ENCODE measurements around the gene RYR2. TPM values are rescaled to one million over a fixed set of nuclear protein-coding genes. Genes with fewer than 3 reads are reported as not detected.

Gene RYR2
- total and polyA plus RNA-seq, 8 donors, result 0.25 to 33.5 (median 2.5) TPM

DNA sequence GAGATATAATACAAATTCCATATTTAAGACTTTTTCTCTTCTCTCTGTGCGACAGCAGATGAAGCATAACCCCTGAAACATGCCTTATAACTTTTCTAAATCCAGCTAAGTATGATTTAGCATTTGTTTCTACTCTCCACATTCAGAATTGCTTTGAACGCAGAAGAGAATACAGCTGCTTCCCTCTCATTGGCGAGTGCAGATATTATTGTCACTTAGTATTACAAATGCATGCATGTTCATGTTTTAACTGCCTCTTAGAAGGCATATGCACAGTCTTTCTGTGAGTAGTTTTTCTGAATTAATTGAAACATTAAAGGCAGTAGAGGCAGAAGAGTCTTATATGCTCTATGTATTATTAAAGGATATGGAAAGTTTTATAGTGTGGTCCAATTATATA is 631.6 kb downstream of the RYR2 start:
- 79 to 82% (median 81%) methylated on average over 3 of the region's 3 CpGs for WGBS, 5 donors

DNA sequence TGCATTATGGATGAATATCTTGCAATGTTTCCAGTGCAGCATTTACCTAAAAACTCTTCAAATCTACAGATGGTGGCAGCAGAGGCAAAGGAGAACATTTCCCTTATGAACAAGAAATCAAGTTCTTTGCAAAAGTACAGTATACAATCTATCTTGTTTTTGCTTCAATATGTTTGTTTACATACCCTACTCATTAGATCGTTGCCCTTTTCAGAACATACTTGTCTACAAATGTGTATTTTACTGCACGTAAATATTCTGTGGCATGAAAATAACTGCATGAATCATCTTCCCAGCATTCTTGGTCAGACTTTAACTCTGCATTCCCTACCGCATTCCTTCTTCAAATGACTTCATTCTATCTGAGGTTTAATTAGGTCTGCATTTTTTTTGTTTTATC is 636.0 kb downstream of the RYR2 start:
- intact Hi-C loops (cut with DNase I; ENCODE audit: low total_unique reads), result no loop called here
- Histone ChIP-seq H3K9me3 (no peaks in the 10 kb centered on the region), H3K36me3 (no peaks in the 10 kb centered on the region), H3K4me1 (peaks cover 0 to 6% (median 0%) of the 10 kb centered on the region in 4 donors), H3K27me3 (no peaks in the 10 kb centered on the region), H3K27ac (no peak overlapping the region), H3K4me3 (no peak overlapping the region)
- DNase-seq, result peak in 1 of 2 donors; percentile 65
- 28 to 36% (median 31%) methylated on average over 3 of the region's 3 CpGs for WGBS, 5 donors
- TF ChIP-seq EP300 (IDR thresholded peaks at IDR 0.05) (no peak), CTCF (IDR thresholded peaks at IDR 0.05) (peak in 1 of 7 experiments; percentile 20)

More for the DNA sequence above, 631.6 kb downstream of the RYR2 start:
- Histone ChIP-seq H3K4me3 (no peak overlapping the region), H3K36me3 (no peaks in the 10 kb centered on the region), H3K9me3 (no peaks in the 10 kb centered on the region), H3K27ac (no peak overlapping the region), H3K4me1 (peaks cover 0 to 6% (median 0%) of the 10 kb centered on the region in 4 donors), H3K27me3 (no peaks in the 10 kb centered on the region)
- DNase-seq, result no peak
- intact Hi-C loops (cut with DNase I; ENCODE audit: low total_unique reads), result no loop called here
- TF ChIP-seq CTCF (IDR thresholded peaks at IDR 0.05), result no peak
- no peak for TF ChIP-seq POLR2AphosphoS5 (IDR thresholded peaks at IDR 0.05)
- no peak for TF ChIP-seq EP300 (IDR thresholded peaks at IDR 0.05)
- TF ChIP-seq POLR2A (IDR thresholded peaks at IDR 0.05), result no peak

GRCh38 chr1:237679687-237680086 is 637.7 kb downstream of the RYR2 start:
- Histone ChIP-seq H3K36me3 (no peaks in the 10 kb centered on the region), H3K4me3 (no peak overlapping the region), H3K4me1 (peaks cover 0 to 6% (median 0%) of the 10 kb centered on the region in 4 donors), H3K27ac (no peak overlapping the region), H3K27me3 (no peaks in the 10 kb centered on the region), H3K9me3 (no peaks in the 10 kb centered on the region)
- intact Hi-C loops (cut with DNase I; ENCODE audit: low total_unique reads), result no loop called here
- TF ChIP-seq POLR2A (IDR thresholded peaks at IDR 0.05), result no peak
- TF ChIP-seq CTCF (IDR thresholded peaks at IDR 0.05), result no peak
- no peak for TF ChIP-seq POLR2AphosphoS5 (IDR thresholded peaks at IDR 0.05)
- TF ChIP-seq EP300 (IDR thresholded peaks at IDR 0.05), result no peak
- DNase-seq, result no peak
- WGBS, 5 donors, result 78 to 90% (median 89%) methylated on average over 6 of the region's 6 CpGs

DNA sequence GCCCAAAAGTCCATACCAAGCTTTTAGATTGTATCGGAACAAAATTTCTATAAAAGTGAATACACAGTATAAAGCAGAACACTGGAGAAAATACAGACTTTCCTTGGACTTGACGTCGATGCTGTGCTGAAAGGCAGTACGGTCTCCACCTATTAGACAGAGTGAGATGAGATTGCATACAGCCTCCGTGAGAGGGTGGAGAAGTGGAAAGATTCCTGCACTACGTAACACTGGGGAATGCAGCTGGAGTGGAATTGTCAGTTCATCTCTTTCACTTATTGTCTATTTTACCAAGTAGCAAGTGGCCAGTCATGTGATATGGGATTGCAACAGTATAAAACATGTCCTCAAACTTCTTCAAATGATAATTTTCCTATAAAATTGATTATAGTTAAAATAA is 639.2 kb downstream of the RYR2 start:
- Histone ChIP-seq H3K9me3 (no peaks in the 10 kb centered on the region), H3K27me3 (no peaks in the 10 kb centered on the region), H3K27ac (no peak overlapping the region), H3K36me3 (no peaks in the 10 kb centered on the region), H3K4me3 (no peak overlapping the region), H3K4me1 (peaks cover 0 to 6% (median 0%) of the 10 kb centered on the region in 4 donors)
- DNase-seq, result no peak
- intact Hi-C loops (cut with DNase I; ENCODE audit: low total_unique reads), result no loop called here
- TF ChIP-seq EP300 (IDR thresholded peaks at IDR 0.05) (no peak), CTCF (IDR thresholded peaks at IDR 0.05) (no peak)
- WGBS, 5 donors, result 84 to 92% (median 89%) methylated on average over 6 of the region's 6 CpGs
